OCI-LY3 (cell line): Measurements from ENCODE around the gene PABPN1.

Experiments
- H2AFZ ChIP-seq: fragments of 200-600, 300-600 bp; shearing (Covaris generic); 2 replicates; pipeline ENCODE4 v1.6.0; 2014; ENCODE audit warnings: antibody characterized with exemption, low read depth, low read length
- H3K27ac ChIP-seq: fragments of 200-600, 300-600 bp; sonication (generic); 2 replicates; pipeline ENCODE4 v1.5.1; 2014; ENCODE audit warnings: mild to moderate bottlenecking, low read length, moderate library complexity, mixed read lengths
- H3K27me3 ChIP-seq: fragments of 200-600, 300-600 bp; sonication (generic); 2 replicates; pipeline ENCODE4 v1.6.1; 2014; ENCODE audit warnings: low read depth, low read length, mixed read lengths
- H3K36me3 ChIP-seq: fragments of 200-600, 300-600 bp; sonication (generic); replicated peaks from 2 replicates; pipeline ENCODE3; 2014; ENCODE audit warnings: low read depth, low read length, mixed read lengths
- H3K4me1 ChIP-seq: fragments of 300-600, 200-600 bp; sonication (generic); 2 replicates; pipeline ENCODE4 v1.6.1; 2014; ENCODE audit warnings: low read length, mixed read lengths
- H3K4me2 ChIP-seq: fragments of 200-600, 300-600 bp; sonication (generic); 2 replicates; pipeline ENCODE4 v1.6.1; 2014; ENCODE audit warnings: low read length, mixed read lengths
- H3K4me3 ChIP-seq: fragments of 300-600, 200-600 bp; sonication (generic); 2 replicates; pipeline ENCODE4 v1.5.1; 2014; ENCODE audit warnings: antibody characterized with exemption, mild to moderate bottlenecking, low read length, moderate library complexity
- H3K79me2 ChIP-seq: fragments of 300-600, 200-600 bp; shearing (Covaris generic); 2 replicates; pipeline ENCODE4 v1.6.1; 2014; ENCODE audit warnings: mild to moderate bottlenecking, low read length, mixed read lengths
- H3K9ac ChIP-seq: fragments of 300-600, 200-600 bp; shearing (Covaris generic); 2 replicates; pipeline ENCODE4 v1.6.0; 2014; ENCODE audit warnings: mild to moderate bottlenecking, low read length, moderate library complexity
- H3K9me3 ChIP-seq: fragments of 200-600, 300-600 bp; shearing (Covaris generic); 2 replicates; pipeline ENCODE4 v1.6.1; 2014; ENCODE audit warnings: low read length, mixed read lengths; ENCODE audit not compliant: insufficient read depth
- H4K20me1 ChIP-seq: fragments of 200-600, 300-600 bp; sonication (generic); 2 replicates; pipeline ENCODE4 v1.6.1; 2016; ENCODE audit warnings: low read length, mixed read lengths; ENCODE audit not compliant: insufficient read depth
- EZH2phosphoT487 ChIP-seq: fragments of 200-600 bp; shearing (Covaris generic); IDR thresholded peaks from 2 replicates; pipeline ENCODE4 v1.6.1; 2018; ENCODE audit warnings: antibody characterized with exemption, mixed run types, low read depth
- TF ChIP-seq, protein P1 (sequence below): fragments of 200-600, 300-600 bp; sonication (generic); IDR thresholded peaks from 2 replicates; pipeline ENCODE4 v1.5.1; 2014; ENCODE audit warnings: antibody characterized with exemption, low read length, low read depth

The PABPN1 gene

DNA sequence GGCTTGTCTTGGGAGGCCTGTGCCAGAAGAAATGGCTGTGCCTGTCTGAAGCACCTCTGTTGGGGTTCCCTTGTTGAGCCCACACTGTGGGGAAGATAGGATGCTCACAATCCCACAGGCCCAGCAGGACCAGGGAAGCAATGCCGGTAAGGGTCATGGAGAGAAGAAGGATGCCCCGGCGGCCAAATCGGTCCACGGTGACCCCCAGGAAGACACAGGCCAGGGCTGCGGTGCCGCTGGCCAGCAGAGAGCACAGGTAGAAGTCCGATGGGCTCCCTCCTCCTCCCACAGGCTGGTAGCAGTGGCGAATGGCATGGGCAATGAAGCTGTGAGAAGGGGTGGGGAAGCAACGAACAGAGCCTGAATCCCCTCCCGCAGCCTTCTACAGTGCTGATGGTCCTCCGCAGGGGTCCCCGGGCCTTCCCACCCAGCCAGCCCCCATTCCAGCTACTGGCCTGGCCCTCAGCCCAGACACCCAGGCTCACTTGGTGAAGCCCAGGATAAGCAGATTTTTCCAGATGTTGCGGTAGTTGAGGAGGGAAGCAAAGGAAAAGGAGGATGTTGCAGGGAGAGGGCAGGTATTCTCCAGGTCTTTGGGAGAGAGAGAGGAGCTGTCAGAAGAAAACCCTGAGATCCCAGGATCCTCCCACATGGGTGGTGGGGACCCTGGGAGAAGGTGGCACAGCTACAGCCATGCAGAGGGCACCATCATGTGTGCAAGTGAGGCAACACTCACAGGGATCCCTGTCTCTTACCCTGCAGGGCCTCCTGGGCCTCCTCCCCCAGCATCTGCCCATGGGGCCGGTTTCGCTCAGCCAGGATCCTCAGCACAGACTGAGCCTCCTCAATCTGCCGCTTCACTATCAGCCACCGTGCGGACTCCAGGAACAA is 26.4 kb downstream of the PABPN1 start:
- Histone ChIP-seq H3K4me1 (no peaks in the 10 kb centered on the region), H3K4me2 (no peak overlapping the region), H3K27ac (no peak overlapping the region), H4K20me1 (no peaks in the 10 kb centered on the region), H3K4me3 (no peak overlapping the region), H3K79me2 (no peaks in the 10 kb centered on the region), H3K36me3 (no peaks in the 10 kb centered on the region), H3K9me3 (no peaks in the 10 kb centered on the region), H2AFZ (no peak overlapping the region), H3K27me3 (no peaks in the 10 kb centered on the region), H3K9ac (no peak overlapping the region)
- no peak for TF ChIP-seq EZH2phosphoT487
- TF ChIP-seq, protein P1, sequence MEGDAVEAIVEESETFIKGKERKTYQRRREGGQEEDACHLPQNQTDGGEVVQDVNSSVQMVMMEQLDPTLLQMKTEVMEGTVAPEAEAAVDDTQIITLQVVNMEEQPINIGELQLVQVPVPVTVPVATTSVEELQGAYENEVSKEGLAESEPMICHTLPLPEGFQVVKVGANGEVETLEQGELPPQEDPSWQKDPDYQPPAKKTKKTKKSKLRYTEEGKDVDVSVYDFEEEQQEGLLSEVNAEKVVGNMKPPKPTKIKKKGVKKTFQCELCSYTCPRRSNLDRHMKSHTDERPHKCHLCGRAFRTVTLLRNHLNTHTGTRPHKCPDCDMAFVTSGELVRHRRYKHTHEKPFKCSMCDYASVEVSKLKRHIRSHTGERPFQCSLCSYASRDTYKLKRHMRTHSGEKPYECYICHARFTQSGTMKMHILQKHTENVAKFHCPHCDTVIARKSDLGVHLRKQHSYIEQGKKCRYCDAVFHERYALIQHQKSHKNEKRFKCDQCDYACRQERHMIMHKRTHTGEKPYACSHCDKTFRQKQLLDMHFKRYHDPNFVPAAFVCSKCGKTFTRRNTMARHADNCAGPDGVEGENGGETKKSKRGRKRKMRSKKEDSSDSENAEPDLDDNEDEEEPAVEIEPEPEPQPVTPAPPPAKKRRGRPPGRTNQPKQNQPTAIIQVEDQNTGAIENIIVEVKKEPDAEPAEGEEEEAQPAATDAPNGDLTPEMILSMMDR: no peak

DNA sequence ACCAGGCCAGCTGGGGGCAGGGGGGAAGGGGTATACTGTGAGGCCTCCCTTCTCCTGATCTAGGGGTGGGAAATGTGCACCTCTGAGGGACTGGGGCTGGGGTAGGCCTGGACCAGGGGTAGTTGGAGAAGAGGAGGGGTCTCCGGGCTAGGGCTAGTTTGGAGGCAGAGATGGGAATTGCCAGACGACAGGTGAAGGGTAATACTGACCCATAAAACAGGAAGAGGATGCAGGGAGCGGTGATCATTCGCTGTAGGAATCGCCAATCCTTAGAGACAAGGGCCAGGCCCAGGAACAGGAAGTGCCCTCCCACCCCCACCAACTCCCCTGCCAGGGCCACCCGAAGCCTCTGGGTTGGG is 27.0 kb downstream of the PABPN1 start:
- no peaks in the 10 kb centered on the region for H3K4me1 ChIP-seq
- no peaks in the 10 kb centered on the region for H3K9me3 ChIP-seq
- H3K9ac ChIP-seq: no peak overlapping the region
- no peaks in the 10 kb centered on the region for H3K36me3 ChIP-seq
- H3K27ac ChIP-seq: no peak overlapping the region
- no peak overlapping the region for H3K4me2 ChIP-seq
- H2AFZ ChIP-seq: no peak overlapping the region
- 0 out of 2 replicates have a peak, but pooled peaks cover 2% of the 10 kb centered on the region for H3K27me3 ChIP-seq
- TF ChIP-seq EZH2phosphoT487: no peak
- TF ChIP-seq, protein P1: no peak
- H3K4me3 ChIP-seq: no peak overlapping the region
- no peaks in the 10 kb centered on the region for H4K20me1 ChIP-seq
- no peaks in the 10 kb centered on the region for H3K79me2 ChIP-seq

DNA sequence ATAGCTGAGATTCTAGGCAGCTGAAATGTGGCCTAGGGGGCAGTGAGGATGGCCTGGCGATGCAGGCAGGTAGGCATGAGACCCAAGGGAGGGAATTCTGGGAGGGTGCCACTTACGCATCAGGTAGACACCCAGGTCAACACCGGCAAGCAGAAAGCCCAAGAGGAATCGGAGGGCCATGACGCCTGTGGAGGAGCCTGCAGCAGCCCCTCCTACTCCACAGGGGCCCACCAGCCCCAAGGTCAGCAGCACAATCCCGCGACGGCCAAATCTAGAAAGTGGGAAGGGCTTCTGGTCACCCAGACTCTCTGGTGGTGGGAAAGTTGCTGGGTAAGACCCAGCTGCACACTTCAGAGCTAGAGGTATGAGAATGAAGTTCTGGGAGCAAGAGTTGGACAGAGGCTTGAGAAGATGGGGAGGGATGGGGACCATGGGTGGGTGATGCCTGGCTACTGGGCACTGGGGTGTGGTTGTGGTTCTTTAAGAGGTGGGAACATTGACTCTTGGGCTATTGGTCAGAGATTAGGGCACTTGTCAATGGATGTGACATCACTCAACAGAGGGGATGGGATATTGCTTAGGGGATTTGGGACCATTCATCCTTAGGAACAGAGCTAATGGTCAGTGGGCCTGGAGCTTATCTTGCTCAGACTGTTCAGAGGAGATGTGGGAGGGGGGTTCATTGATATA is 28.0 kb downstream of the PABPN1 start:
- no peak overlapping the region for H2AFZ ChIP-seq
- TF ChIP-seq EZH2phosphoT487: no peak
- TF ChIP-seq, protein P1: no peak
- no peaks in the 10 kb centered on the region for H3K36me3 ChIP-seq
- 0 out of 2 replicates have a peak, but pooled peaks cover 11% of the 10 kb centered on the region for H3K27me3 ChIP-seq
- H3K27ac ChIP-seq: no peak overlapping the region
- no peaks in the 10 kb centered on the region for H3K9me3 ChIP-seq
- H3K4me2 ChIP-seq: no peak overlapping the region
- no peaks in the 10 kb centered on the region for H3K79me2 ChIP-seq
- H3K4me3 ChIP-seq: no peak overlapping the region
- no peaks in the 10 kb centered on the region for H3K4me1 ChIP-seq
- no peaks in the 10 kb centered on the region for H4K20me1 ChIP-seq
- no peak overlapping the region for H3K9ac ChIP-seq
